Common myeloid progenitor, CD34-positive (primary cell): Measurements from ENCODE around the gene CPSF3.

Experiments used
- CTCF ChIA-PET: fragments of 350-600 bp; sonication (Branson Sonifier 250); formaldehyde crosslinking; loops from one replicate; lab custom pipeline; 2021; ENCODE audit warnings: antibody characterized with exemption; lab: Charles Lee
- POLR2A ChIA-PET: fragments of 350-600 bp; sonication (Branson Sonifier 250); formaldehyde crosslinking; loops from one replicate; lab custom pipeline; 2021; ENCODE audit warnings: antibody characterized with exemption; lab: Charles Lee
- DNase-seq, 3 donors: peaks; one replicate each; pipeline versions ENCODE4 v3.0.0 to v3.0.0-alpha.2; 2013
- H3K27ac ChIP-seq, 2 experiments: 1 replicate in 1 of 2; 2 replicates in 1 of 2; pipeline ENCODE4 v1.7.0; 2013; ENCODE audit warnings: inconsistent platforms in 2 of 2, low read length in 2 of 2, mild to moderate bottlenecking in 2 of 2, low read depth in 1 of 2, moderate library complexity in 1 of 2; ENCODE audit not compliant: severe bottlenecking in 2 of 2, insufficient read depth in 1 of 2, poor library complexity in 1 of 2
- H3K27me3 ChIP-seq, 5 experiments: replicated peaks in 2 of 5; 1 replicate in 3 of 5; 2 replicates in 2 of 5; pipeline versions ENCODE4 v1.6.1 to v1.7.0; 2013; ENCODE audit warnings: low read length in 4 of 5, mild to moderate bottlenecking in 2 of 5, moderate library complexity in 2 of 5, inconsistent platforms in 1 of 5; ENCODE audit not compliant: insufficient read depth in 5 of 5, control insufficient read depth in 4 of 5
- H3K36me3 ChIP-seq, 4 experiments: 1 replicate in 2 of 4; 2 replicates in 2 of 4; pipeline versions ENCODE4 v1.6.1 to v1.7.0; 2013; ENCODE audit warnings: low read length in 3 of 4, control low read depth in 1 of 4, mild to moderate bottlenecking in 1 of 4; ENCODE audit not compliant: control insufficient read depth in 4 of 4, insufficient read depth in 4 of 4
- H3K4me1 ChIP-seq, 4 experiments: 1 replicate in 3 of 4; 2 replicates in 1 of 4; pipeline versions ENCODE4 v1.6.1 to v1.7.1; 2013; ENCODE audit warnings: low read length in 3 of 4, mild to moderate bottlenecking in 3 of 4, control low read depth in 1 of 4, inconsistent platforms in 1 of 4, moderate library complexity in 1 of 4; ENCODE audit not compliant: control insufficient read depth in 4 of 4, insufficient read depth in 4 of 4; ENCODE audit errors: control extremely low read depth in 1 of 4
- H3K4me3 ChIP-seq, 7 experiments: 1 replicate in 4 of 7; 2 replicates in 3 of 7; pipeline versions ENCODE4 v1.5.1 to v1.7.0; 2013; ENCODE audit warnings: mild to moderate bottlenecking in 7 of 7, low read length in 6 of 7, moderate library complexity in 6 of 7, inconsistent platforms in 2 of 7, low read depth in 2 of 7, control low read depth in 1 of 7; ENCODE audit not compliant: insufficient read depth in 4 of 7, control insufficient read depth in 1 of 7; ENCODE audit errors: extremely low read depth in 1 of 7
- H3K9me3 ChIP-seq, 5 experiments: 1 replicate in 4 of 5; 2 replicates in 1 of 5; pipeline versions ENCODE4 v1.6.1 to v1.7.1; 2013; ENCODE audit warnings: low read length in 4 of 5, mild to moderate bottlenecking in 2 of 5, inconsistent platforms in 1 of 5, low read depth in 1 of 5, moderate library complexity in 1 of 5; ENCODE audit not compliant: control insufficient read depth in 4 of 5, insufficient read depth in 2 of 5; ENCODE audit errors: control extremely low read depth in 1 of 5
- WGBS: methylation state at CpG from one replicate; pipeline ENCODE4 v1.1.5; 2013; ENCODE audit not compliant: insufficient coverage; 5-methylcytosine and 5-hydroxymethylcytosine counted together

CPSF3 gene

DNA sequence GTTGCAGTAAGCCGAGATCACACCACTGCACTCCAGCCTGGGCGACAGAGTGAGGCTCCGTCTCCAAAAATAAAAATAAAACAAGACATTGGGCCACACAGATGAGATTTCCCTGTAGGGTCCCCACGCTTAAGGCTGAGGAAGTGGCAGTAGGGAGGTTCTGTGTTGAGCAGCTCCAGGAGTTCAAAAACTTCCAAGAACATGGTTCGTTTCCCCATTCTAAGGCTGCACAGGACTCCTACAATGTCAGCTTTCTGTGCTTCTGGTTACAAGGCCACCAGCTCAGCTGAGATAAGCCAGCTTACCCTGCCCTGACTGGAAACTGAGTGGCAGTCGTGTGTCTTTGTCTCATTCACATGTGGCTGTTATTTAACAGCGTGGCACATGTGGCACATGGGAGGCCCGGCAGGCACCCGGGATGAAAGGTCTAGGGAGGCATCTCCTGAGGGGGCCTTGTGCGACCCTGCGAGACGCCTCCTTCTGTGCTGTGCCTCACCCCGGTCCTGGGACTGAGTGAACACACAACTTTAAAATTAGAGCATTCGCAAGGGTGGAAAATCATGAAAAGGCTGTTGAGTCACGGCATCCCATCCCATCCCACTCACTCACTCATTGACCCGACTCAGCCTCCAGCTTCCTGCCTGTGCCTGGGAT lies 7.8 kb upstream of the CPSF3 start:
- over 99% methylated on average over 12 of the region's 16 CpGs for WGBS
- Histone ChIP-seq H3K36me3 (peaks cover 4 to 53% (median 21%) of the 10 kb centered on the region in 4 experiments), H3K4me3 (no peak overlapping the region), H3K9me3 (no peaks in the 10 kb centered on the region), H3K4me1 (no peaks in the 10 kb centered on the region), H3K27ac (no peak overlapping the region), H3K27me3 (no peaks in the 10 kb centered on the region)
- ChIA-PET CTCF (no interaction called here), POLR2A (interaction anchor here (0.6 kb wide), 1 partner anchor 139 kb away, joined by 3 read pairs; no protein-coding TSS in a partner anchor)
- no peak for DNase-seq

DNA sequence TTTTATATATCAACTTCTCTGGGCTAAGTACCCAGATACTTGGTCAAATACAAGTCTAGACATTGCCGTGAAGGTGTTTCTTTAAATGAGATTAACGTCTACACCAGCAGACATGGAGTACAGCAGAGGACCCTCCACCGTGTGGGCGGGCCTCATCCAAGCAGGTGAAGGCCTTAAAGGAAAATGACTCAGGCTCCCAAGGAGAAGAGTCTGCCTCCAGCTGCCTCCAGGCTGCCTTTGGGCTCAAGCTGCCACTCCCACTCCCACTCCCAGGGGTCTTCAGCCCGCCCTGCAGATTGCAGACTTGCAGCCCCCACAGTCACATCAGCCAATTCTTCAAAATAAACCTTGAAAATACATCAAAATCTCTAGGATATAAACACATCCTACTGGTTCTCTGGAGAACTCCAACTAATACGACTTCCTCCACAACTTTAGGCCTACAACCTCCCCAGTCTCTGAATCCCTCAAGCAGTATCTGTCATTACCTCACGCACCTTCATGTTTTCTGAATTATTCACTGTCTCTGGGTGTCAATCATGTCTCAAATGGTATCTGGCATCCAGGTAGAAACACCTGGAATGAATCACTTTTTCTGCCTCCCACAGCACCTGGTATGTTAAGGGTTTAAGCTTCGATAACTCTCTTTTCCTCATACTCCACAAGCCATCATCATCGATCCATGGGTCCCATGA lies 7.0 kb upstream of the CPSF3 start:
- no peak for DNase-seq
- H3K4me1 ChIP-seq, result peaks cover 0 to 2% (median 0%) of the 10 kb centered on the region in 4 experiments
- H3K36me3 ChIP-seq, result peaks cover 4 to 46% (median 20%) of the 10 kb centered on the region in 4 experiments
- H3K9me3 ChIP-seq, result no peaks in the 10 kb centered on the region
- ChIA-PET CTCF (no interaction called here), POLR2A (no interaction called here)
- H3K27me3 ChIP-seq, result no peaks in the 10 kb centered on the region
- H3K4me3 ChIP-seq, result no peak overlapping the region
- WGBS, result 98% methylated on average over 9 of the region's 9 CpGs
- H3K27ac ChIP-seq, result no peak overlapping the region

DNA sequence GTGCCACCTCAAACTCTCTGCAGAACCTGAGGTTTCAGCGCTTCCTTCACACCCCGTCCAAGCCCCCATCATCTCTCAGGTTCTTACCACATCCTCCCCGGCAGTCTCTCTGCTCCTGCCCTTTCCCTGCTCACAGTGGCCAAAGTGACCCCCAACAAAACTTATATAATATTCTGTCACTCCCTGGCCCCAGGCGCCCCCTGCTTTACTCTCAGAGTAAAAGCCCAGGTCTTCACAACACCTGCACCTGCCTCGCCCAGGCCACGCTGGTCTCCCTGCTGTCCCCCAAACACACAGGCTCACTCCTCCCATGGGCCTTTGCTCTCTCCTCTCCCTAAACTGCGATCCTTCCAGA lies 6.5 kb upstream of the CPSF3 start:
- ChIA-PET CTCF (no interaction called here), POLR2A (no interaction called here)
- no peak for DNase-seq
- Histone ChIP-seq H3K27ac (no peak overlapping the region), H3K9me3 (no peaks in the 10 kb centered on the region), H3K36me3 (peaks cover 4 to 45% (median 19%) of the 10 kb centered on the region in 4 experiments), H3K4me1 (peaks cover under 1 to 6% (median 2%) of the 10 kb centered on the region in 4 experiments), H3K4me3 (no peak overlapping the region), H3K27me3 (no peaks in the 10 kb centered on the region)
- WGBS, result 89% methylated on average over 7 of the region's 7 CpGs

DNA sequence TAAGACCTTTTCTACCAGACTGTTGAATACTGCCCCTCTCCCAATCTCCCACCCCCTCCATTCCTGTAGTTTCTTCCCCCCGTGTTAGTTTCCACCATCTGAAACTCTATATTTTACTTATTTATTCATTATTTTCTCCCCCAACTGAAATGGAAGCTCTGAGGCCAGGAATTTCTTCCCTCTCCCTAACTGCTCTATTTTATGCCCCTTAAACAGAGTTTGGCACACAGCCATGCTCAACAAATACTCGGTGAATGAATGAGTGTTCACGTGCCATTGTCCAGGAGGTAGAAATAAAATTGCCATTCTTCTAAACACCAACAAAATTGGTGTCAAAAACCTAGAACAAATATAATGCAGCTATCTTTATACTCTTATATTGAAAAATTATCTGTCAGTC lies 5.7 kb upstream of the CPSF3 start:
- ChIA-PET POLR2A (no interaction called here), CTCF (no interaction called here)
- Histone ChIP-seq H3K4me3 (no peak overlapping the region), H3K36me3 (peaks cover 2 to 42% (median 18%) of the 10 kb centered on the region in 4 experiments), H3K27ac (no peak overlapping the region), H3K4me1 (peaks cover 3 to 14% (median 10%) of the 10 kb centered on the region in 4 experiments), H3K9me3 (no peaks in the 10 kb centered on the region), H3K27me3 (no peaks in the 10 kb centered on the region)
- DNase-seq, result no peak
- 100% methylated on average over 1 of the region's 3 CpGs for WGBS

DNA sequence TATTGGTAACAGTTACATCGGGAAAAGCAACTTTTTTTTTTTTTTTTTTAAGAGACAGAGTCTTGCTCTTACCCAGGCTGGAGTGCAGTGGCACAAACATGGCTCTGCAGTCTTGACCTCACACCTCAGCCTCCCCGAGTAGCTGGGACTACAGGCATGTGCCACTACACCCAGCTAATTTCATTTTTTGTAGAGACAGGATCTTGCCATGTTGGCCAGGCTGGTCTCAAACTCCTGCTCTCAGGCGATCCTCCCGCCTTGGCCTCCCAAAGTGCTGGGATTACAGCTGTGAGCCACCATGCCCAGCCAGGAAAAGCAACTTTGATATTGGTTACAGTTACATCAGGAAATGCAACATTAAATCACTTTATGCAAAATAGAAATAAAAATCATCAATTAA lies 4.7 kb upstream of the CPSF3 start:
- CTCF ChIA-PET, result no interaction called here
- DNase-seq, result no peak
- 100% methylated on average over 4 of the region's 4 CpGs for WGBS

DNA sequence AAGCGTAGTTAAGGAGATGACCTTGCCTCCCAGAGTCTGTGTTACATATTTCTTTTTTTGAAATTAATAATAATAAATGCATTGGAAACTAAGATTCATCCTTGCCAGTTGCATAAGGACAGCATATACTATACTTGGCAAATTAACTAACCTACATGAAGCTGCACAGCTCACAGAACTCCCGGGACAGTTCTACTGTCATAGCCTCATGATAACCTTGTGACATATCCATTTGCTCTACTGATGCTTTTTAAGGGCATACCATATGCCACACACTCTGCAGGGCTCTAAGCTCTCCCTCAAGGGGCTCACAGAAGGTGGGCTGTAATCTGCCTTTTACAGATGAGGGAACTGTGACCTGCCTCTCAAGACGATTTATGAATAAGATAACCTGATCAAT lies 3.9 kb upstream of the CPSF3 start:
- Histone ChIP-seq H3K4me1 (peaks cover 8 to 20% (median 17%) of the 10 kb centered on the region in 4 experiments), H3K9me3 (no peaks in the 10 kb centered on the region), H3K27ac (no peak overlapping the region), H3K4me3 (no peak overlapping the region), H3K36me3 (peaks cover 2 to 34% (median 14%) of the 10 kb centered on the region in 4 experiments), H3K27me3 (no peaks in the 10 kb centered on the region)
- 93% methylated on average over 2 of the region's 3 CpGs for WGBS
- ChIA-PET POLR2A (no interaction called here), CTCF (no interaction called here)
- DNase-seq, result no peak

More for the DNA sequence above, 4.7 kb upstream of the CPSF3 start:
- Histone ChIP-seq H3K36me3 (peaks cover 2 to 38% (median 17%) of the 10 kb centered on the region in 4 experiments), H3K9me3 (no peaks in the 10 kb centered on the region), H3K27me3 (no peaks in the 10 kb centered on the region), H3K27ac (no peak overlapping the region), H3K4me1 (peaks cover 3 to 15% (median 11%) of the 10 kb centered on the region in 4 experiments), H3K4me3 (no peak overlapping the region)
- POLR2A ChIA-PET, result no interaction called here

DNA sequence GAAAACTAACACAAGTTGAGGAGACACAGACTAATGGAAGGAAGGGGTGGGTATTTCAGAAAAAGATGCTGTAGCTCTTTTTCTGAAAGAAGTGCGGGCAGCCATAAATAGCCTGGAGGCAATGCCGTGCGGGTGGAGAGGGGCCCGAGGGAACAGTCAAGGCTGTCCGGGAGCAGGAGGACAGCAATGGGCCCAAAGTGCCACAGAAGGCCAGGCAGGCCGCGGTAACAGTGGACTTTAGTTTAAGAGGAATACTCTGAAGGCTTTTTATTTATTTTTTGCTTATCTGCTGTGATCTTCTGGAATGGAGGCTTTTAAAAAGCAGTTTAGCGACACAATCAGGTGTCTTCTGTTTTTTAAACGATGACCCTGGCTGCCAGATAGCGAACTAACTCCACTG lies 3.0 kb upstream of the CPSF3 start:
- no peaks in the 10 kb centered on the region for H3K9me3 ChIP-seq
- H3K27me3 ChIP-seq, result no peaks in the 10 kb centered on the region
- ChIA-PET CTCF (no interaction called here), POLR2A (no interaction called here)
- H3K36me3 ChIP-seq, result peaks cover 2 to 32% (median 12%) of the 10 kb centered on the region in 4 experiments
- WGBS, result 97% methylated on average over 8 of the region's 10 CpGs
- no peak for DNase-seq
- H3K4me1 ChIP-seq, result peaks cover 11 to 30% (median 22%) of the 10 kb centered on the region in 4 experiments
- no peak overlapping the region for H3K27ac ChIP-seq
- no peak overlapping the region for H3K4me3 ChIP-seq
